OCI-M2 (cell line): Measurements from ENCODE around the gene HBA1.
"Not testable (repeated sequence)": the region's sequence is repeated elsewhere in the genome, so short reads cannot be mapped to it uniquely, and the experiment has no call there.

ENCODE experiments used
- DNase-seq: peaks from one replicate; lab custom pipeline; 2025; ENCODE audit not compliant: unreplicated experiment; lab: John Stamatoyannopoulos, UW

The HBA1 gene

DNA sequence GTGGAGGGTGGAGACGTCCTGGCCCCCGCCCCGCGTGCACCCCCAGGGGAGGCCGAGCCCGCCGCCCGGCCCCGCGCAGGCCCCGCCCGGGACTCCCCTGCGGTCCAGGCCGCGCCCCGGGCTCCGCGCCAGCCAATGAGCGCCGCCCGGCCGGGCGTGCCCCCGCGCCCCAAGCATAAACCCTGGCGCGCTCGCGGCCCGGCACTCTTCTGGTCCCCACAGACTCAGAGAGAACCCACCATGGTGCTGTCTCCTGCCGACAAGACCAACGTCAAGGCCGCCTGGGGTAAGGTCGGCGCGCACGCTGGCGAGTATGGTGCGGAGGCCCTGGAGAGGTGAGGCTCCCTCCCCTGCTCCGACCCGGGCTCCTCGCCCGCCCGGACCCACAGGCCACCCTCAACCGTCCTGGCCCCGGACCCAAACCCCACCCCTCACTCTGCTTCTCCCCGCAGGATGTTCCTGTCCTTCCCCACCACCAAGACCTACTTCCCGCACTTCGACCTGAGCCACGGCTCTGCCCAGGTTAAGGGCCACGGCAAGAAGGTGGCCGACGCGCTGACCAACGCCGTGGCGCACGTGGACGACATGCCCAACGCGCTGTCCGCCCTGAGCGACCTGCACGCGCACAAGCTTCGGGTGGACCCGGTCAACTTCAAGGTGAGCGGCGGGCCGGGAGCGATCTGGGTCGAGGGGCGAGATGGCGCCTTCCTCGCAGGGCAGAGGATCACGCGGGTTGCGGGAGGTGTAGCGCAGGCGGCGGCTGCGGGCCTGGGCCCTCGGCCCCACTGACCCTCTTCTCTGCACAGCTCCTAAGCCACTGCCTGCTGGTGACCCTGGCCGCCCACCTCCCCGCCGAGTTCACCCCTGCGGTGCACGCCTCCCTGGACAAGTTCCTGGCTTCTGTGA is at the start of gene HBA1:
HBA1 (plus strand) TSS at position 204 of the 906 bp plus-strand sequence; CDS start at position 241, 37 bp downstream.
- DNase-seq: not testable (repeated sequence)

DNA sequence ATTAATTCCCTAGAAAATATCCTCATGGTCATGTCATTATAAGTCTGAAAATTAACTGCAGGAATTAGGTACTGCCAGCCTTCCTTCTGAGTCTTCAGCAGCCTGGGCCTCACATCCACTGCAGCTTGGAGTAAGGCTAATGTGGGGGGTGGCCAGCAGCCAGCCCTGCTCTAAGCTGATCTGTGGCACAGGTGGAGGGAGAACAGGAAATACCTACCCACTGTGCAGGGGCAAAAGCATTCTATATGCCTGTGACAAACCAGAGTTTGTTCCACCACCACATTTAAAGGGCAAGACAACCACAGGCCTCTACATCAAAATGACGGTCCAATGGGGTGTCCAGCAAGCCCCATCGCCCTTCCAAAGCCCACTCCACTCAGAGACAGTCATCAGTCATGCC is 47.4 kb upstream of the HBA1 start:
- no peak for DNase-seq

DNA sequence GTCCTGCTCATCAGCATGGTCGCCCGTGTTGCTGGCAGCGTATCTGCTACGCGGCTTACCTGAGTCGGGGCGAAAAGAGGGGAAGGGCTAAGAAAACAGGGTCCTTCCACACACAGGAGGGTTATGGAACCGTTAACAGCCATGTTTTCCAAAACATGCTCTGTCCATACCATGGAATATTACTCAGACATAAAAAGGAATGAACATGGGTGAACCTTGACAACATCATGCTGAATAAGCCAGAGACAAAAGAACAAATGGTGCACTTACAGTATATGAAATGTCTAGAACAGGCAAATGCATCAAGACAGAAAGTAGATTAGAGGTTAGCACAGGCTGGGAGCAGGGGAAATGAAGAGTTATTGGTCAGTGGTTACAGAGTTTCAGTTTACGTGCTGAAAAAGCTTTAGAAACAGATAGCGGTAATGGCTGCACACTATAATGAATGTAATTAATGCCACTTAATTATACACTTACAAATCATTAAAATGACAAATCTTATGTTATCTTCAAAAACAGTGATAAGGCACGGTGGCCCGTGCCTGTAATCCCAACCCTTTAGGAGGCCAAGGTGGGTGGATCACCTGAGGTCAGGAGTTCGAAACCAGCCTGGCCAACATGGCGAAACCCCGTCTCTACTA is 45.8 kb upstream of the HBA1 start:
- DNase-seq: no peak

DNA sequence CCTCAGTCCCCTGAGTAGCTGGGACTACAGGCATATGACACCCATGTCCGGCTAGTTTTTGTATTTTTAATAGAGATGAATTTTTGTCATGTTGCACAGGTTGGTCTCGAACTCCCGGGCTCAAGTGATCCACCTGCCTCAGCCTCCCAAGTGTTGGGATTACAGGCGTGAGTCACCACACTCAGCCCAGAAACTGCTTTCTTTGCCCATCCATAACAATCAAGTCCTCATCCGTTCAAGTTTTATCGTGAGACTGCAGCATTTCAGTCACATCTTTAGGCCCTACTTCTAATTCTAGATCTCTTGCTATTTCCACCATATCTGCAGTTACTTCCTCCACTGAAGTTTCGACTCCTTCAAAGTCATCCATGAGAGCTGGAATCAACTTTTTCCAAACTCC is 44.4 kb upstream of the HBA1 start:
- DNase-seq: no peak

DNA sequence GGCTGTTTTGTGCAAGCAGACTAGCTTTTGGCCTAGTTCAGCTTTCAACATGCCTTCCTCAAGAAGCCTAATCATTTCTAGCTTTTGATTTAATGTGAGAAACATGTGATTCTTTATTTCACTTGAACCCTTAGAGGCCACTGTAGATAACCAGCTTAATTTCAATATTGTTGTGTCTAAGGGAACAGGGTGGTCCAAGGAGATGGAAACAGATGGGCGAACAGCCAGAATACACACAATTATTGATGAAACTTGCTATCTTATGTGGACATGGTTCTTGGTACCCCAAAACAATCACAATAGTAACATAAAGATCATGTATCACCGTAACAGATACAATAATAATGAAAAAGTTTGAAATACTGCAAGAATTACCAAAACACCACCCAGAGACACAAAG is 42.8 kb upstream of the HBA1 start:
- DNase-seq: no peak

DNA sequence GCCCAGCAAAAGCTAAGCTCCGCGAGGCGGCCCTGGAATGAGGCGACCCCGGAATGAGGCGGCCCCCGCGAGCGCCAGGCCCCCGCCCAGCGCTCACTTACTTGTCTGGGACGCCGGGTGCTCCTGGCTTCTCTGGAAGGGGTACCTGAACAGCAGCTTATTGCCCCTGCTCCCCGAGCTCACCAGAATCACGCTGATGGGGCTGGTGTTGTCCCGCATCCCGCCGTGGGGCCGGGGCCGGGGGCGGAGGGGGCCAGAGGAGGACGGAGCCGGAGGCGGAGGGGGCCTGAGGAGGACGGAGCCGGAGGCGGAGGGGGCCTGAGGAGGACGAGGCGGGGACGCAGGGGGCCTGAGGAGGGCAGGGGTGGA is 38.4 kb upstream of the HBA1 start:
- DNase-seq: no peak

DNA sequence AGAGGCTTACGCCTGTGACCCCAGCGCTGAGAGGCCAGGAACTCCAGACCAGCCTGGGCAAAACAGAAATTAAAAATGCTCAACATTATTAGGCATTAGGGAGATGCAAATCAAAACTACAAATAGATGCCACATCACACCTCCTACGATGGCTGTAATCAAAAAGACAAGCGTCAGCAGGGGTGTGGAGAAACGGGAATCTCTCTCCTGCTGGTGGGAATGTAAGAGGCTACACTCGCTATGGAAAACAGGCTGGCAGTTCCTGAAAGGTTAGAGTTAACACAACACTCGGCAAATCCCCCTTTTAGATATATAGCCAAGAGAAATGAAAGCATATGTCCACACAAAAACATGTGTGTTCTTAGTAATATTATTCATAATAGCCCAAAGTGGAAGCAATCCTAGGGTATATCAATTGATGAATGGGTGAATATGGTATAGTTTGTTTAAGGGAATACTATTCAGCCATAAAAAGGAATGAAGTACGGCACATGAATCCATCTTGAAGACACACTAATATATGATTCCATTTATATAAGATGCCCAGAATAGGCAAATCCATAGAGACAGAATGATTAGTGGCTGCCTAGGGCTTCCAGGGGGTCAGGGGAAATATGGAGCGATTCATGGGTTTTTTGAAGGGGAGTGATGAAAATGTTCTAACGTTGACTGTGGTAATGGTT is 36.2 kb upstream of the HBA1 start:
- DNase-seq: no peak

DNA sequence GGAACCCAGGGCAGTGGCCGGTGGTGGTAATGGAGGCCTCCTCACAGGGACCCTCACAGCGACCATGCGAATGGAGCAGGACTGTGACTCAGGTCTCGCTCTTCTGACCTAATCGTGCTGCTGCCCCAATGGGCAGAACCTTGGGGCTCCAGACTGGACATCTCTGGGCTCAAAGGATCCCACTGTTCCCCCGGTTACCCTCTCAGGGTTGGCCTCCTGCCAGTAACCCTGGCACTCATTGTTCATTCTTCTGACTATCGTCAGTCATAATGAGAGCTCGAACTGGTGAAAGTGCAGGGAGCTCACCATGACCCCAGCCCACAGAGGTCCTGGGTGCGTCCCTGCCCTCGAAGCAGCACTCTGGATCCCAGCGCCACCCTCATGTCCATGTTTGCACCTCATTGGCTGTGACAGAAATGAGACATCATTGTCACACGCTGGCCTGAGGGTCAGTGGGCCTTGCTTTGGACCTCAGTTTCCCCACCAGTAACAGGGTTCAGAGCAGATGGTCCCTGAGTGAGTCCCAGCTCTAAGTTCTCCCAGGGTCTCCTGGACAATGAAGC is 34.0 kb upstream of the HBA1 start:
- DNase-seq: no peak

DNA sequence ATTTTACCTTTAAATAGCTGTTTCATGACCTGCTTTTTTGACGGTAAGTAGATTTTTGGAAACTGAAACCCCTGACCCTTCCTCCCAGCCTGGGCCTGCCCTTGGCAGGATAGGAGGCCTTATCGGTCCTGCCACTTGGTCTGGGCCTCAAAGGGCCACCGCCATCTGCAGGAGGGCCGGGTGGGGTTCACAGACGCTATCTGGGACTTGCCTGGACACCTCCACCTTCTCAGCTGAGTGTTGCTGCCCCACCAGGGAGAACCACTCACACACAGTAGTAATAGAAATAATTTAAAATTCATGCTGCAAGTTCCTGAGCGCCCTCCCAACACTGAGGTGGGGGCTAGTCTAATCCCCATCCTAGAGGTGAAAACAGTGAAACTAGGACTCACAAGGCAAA is 33.4 kb upstream of the HBA1 start:
- no peak for DNase-seq

DNA sequence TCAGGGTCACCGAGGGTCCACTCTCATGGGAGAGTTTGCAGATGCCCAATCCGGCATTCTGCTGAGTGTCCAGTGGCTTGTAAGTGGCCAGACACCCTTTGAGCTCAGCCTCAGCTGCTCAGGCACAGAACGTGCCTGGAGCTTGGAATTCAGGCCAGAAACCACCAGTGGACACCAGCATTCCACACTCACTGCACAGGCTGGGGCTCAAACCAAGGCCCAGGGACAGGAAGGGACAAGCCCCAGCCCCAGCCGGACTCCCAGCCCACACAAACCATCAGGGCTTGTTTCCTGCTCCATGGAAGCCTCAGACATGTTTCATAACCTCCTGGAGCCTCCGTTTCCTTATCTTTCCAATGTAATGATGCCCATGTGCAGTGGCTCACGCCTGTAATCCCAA is 33.0 kb upstream of the HBA1 start:
- no peak for DNase-seq

DNA sequence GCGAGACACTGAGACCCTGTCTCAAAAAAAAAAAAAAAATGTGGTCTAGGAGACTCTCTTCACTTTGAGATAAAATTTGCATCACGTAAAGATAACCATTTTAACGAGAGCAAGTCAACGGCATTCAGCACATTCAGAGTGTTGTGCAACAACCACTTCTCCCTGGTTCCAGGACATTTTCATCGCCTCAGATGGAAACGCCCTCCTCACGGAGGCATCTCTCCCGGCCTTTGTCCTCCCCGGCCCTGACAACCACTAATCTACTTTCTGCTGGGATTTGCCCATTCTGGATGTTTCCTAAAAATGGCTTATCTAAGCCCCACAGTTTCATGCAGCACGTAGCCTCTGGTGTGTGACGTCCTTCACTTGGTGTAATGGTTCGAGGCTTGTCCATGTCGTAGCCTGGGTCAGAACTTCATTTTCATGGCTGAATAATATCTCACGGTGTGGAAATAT is 31.7 kb upstream of the HBA1 start:
- DNase-seq: no peak

DNA sequence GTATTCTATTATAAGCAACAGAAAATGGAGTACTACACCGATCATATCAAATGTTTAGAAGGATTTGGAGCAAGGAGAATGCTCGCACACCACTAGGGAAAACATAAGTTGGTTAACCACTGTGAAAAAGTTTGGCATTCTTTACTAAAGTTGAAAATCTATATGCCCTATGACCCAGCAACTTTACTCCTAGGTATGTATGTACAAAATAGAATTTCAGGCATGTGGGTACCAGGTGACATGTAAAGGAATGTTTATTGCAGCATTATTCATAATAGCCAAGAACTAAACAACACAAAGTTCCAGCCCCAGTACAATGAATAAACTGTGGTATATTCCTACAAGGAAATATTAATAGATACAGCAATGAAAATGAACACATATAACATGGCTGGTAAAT is 29.8 kb upstream of the HBA1 start:
- no peak for DNase-seq

DNA sequence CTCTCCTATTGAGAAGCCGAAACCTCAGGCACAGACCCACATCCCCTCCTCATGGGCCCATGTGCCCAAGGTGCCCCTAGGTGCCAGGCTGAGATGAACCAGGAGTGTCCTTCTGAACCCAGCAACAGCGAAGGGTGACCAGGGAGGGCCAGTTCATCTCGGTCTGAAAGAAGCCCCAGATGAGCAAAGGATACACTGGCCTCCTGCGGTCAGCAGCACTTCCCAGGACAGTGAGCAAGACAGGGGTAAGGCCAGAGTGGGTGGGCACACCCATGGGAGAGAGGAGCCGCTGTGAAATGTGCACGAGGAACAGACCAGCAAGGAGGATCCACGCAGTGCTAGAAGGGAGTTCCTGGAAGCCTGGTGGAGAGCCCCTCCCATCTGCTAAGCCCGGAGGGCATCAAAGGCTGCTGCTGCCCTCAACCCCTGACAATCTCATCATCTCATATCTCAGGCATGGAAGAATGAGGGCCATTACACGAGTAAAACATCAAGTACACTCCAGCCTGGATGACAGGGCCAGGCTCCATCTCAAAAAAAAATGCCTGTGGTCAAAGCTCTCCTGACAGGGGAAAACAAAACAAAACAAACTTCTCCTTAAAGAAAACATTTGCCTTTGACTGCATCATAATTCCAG is 27.3 kb upstream of the HBA1 start:
- no peak for DNase-seq

DNA sequence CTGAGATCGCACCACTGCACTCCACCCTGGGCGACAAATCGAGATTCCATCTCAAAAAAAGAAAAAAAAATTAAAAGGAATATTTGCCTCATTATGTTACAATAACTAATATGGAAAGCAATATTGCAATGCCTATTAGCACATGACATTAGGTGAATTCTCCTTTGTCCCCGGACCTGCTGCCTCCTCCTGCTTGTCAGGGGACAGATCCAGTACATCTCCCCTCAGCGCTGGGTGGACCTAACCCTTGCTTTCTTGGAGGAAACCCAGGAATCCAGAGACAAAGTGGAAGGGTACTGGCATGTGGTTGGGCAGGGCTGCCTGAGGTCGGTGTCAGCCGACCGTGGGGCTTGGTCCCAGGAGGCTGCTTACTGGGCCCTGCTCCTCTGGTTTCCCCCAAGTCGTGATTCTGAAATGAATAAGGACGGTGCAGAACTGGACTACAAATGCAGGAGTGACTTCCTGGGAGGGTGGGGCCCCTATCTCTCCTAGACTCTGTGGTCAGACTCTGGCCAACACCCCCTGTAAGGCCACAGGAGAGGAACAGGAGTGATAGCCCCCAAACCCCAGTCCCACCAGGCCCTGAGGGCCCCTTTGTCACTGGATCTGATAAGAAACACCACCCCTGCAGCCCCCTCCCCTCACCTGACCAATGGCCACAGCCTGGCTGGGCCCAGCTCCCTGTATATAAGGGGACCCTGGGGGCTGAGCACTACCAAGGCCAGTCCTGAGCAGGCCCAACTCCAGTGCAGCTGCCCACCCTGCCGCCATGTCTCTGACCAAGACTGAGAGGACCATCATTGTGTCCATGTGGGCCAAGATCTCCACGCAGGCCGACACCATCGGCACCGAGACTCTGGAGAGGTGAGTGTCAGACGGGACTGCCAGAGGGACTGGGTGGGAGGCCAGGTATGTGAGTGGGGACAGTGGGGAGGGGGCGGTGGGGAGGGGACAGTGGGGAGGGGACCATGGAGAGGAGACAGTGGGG is 24.0 kb upstream of the HBA1 start, which contains the start of gene HBZ:
HBZ (plus strand) TSS at position 504 of the 988 bp plus-strand sequence; CDS start at position 770, 266 bp downstream.
- DNase-seq: no peak

DNA sequence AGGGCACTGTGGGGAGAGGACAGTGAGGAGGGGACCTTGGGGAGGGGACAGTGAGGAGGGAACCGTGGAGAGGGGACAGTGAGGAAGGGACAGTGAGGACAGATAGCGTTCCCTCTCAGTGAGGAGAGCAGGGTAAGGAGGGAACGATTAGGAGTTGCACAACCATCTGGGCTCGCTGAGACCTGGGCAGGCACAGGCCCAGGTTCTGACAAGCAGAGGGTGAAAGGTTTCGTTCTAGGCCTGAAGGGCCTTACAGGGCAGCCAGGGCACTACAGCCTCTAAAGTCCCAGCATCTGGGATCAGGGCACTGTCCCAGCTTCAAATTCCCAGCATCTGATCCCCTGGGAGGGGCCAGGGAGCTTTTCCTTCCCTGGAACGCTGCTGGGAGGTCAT is 23.4 kb upstream of the HBA1 start:
- not testable (repeated sequence) for DNase-seq

DNA sequence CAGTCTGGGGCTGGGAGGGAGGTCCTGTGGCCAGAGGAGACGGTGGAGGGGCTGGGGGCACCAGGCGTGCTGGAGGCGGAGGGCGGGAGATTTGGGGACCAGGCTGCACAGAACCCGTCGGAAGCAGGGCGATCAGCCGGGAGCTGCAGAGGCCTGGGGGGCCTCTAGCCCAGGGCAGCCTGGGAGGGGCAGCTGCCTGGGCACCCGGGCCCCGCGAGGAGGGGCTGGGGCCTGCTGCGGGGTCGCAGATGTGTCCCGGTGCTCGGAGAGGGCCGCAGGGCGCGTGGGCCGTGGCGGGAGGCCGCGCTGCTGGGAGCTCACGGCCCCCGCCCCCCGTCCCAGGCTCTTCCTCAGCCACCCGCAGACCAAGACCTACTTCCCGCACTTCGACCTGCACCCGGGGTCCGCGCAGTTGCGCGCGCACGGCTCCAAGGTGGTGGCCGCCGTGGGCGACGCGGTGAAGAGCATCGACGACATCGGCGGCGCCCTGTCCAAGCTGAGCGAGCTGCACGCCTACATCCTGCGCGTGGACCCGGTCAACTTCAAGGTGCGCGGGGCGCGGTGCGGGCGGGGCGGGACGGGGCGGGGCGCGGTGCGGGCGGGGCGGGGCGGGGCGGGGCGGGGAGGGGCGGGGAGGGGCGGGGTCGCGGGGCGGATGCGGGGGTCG is 22.8 kb upstream of the HBA1 start:
- DNase-seq: not testable (repeated sequence)

DNA sequence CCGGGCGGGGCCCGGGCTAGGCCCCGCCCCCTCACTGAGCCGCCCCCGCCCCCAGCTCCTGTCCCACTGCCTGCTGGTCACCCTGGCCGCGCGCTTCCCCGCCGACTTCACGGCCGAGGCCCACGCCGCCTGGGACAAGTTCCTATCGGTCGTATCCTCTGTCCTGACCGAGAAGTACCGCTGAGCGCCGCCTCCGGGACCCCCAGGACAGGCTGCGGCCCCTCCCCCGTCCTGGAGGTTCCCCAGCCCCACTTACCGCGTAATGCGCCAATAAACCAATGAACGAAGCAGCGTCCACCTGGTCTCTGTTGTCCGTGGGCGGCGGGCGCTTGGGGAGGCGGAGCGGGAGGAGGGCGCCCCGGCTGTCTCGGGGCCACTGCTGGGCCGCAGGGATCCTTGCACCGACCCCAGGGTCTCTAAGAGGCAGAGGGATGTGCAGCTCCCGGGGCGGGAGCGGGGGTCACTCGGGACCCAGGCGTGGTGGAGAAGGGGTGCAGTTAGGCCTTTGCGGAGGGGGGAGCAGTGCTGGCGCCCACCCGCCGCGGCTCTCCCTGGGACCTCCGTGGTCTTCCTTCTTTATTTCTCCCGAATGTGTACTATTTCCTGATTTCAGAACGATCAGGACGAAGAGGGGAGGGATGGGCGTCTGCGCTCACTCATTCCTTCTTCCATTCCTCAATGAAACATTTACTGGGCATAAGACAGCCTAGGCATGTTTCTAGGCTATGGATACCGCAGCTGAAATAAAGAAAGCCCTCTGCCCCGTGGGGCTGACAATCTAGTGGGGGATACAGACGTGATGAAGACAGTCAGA is 22.1 kb upstream of the HBA1 start:
- no peak for DNase-seq

DNA sequence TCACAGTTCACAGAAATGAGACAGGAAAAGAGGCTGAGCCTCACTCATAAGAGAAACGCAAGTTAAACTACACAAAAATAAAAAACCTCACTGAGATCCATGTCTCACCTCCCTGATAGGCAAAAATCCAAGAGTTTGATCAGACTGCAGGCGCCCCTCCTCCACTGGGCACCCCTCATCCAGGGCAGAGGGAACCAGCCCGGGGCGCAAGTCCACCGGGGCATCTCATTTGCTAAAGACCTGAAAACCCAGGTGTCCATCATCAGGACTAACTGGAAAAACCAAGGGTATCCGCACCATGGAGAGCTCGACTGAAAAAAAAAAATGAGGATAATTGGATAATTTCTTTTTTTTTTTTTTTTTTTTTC is 21.5 kb upstream of the HBA1 start:
- DNase-seq: no peak
